Measurements from ENCODE around the gene GALR1. TPM values are rescaled to one million over a fixed set of nuclear protein-coding genes. Genes with fewer than 3 reads are reported as not detected.

GALR1 gene
- total RNA-seq, 1 donor from 2014 or later, result not detected

- H3K4me3 Mint-ChIP-seq, result no peak overlapping the region
- intact Hi-C loops (cut with micrococcal nuclease), result no loop called here
Measured at GRCh38 chr18:77316008-77316407, 66.4 kb downstream of the GALR1 start.

GRCh38 chr18:77316641-77317040 is 67.0 kb downstream of the GALR1 start:
- Mint-ChIP-seq H3K27me3 (peaks cover 16% of the 10 kb centered on the region), H3K4me1 (no peaks in the 10 kb centered on the region), H3K27ac (no peak overlapping the region), H3K4me3 (no peak overlapping the region), H3K9me3 (no peaks in the 10 kb centered on the region), H3K36me3 (ENCODE audit: low read depth) (no peaks in the 10 kb centered on the region)
- no peak for DNase-seq
- intact Hi-C loops (cut with micrococcal nuclease), result no loop called here

More at GRCh38 chr18:77316008-77316407, 66.4 kb downstream of the GALR1 start:
- H3K9me3 Mint-ChIP-seq, result no peaks in the 10 kb centered on the region
- no peak for DNase-seq
- H3K4me1 Mint-ChIP-seq, result no peaks in the 10 kb centered on the region
- H3K27ac Mint-ChIP-seq, result no peak overlapping the region
- peaks cover 15% of the 10 kb centered on the region for H3K27me3 Mint-ChIP-seq
- no peaks in the 10 kb centered on the region for H3K36me3 Mint-ChIP-seq (ENCODE audit: low read depth)

GRCh38 chr18:77320971-77321559 is 71.4 kb downstream of the GALR1 start:
- intact Hi-C loops (cut with micrococcal nuclease), result no loop called here

GRCh38 chr18:77321823-77322805 is 72.5 kb downstream of the GALR1 start:
- no peak overlapping the region for H3K27ac Mint-ChIP-seq
- H3K9me3 Mint-ChIP-seq, result no peaks in the 10 kb centered on the region

More at GRCh38 chr18:77320971-77321559, 71.4 kb downstream of the GALR1 start:
- H3K36me3 Mint-ChIP-seq (ENCODE audit: low read depth), result no peaks in the 10 kb centered on the region
- H3K9me3 Mint-ChIP-seq, result no peaks in the 10 kb centered on the region
- H3K27me3 Mint-ChIP-seq, result peaks cover 23% of the 10 kb centered on the region
- no peak for DNase-seq
- no peak overlapping the region for H3K27ac Mint-ChIP-seq
- no peaks in the 10 kb centered on the region for H3K4me1 Mint-ChIP-seq
- H3K4me3 Mint-ChIP-seq, result no peak overlapping the region

GRCh38 chr18:77323640-77324299 is 74.1 kb downstream of the GALR1 start:
- Mint-ChIP-seq H3K27me3 (peaks cover 16% of the 10 kb centered on the region), H3K4me1 (no peaks in the 10 kb centered on the region), H3K36me3 (ENCODE audit: low read depth) (no peaks in the 10 kb centered on the region), H3K4me3 (no peak overlapping the region), H3K9me3 (no peaks in the 10 kb centered on the region), H3K27ac (no peak overlapping the region)
- intact Hi-C loops (cut with micrococcal nuclease), result no loop called here
- DNase-seq, result no peak

More at GRCh38 chr18:77321823-77322805, 72.5 kb downstream of the GALR1 start:
- H3K4me3 Mint-ChIP-seq, result no peak overlapping the region
- H3K4me1 Mint-ChIP-seq, result no peaks in the 10 kb centered on the region
- no peak for DNase-seq
- no peaks in the 10 kb centered on the region for H3K36me3 Mint-ChIP-seq (ENCODE audit: low read depth)
- H3K27me3 Mint-ChIP-seq, result peaks cover 22% of the 10 kb centered on the region
- intact Hi-C loops (cut with micrococcal nuclease), result no loop called here

Other genes with a start within 250 kb of the GALR1 start
- 60.2 and 63.1 TPM in 2 replicates for gene MBP, start 117.1 kb upstream of the GALR1 start, total RNA-seq